Mucosa of rectum (tissue), 2 donors: ENCODE results near the gene PTOV1.

Source experiments
- H3K27ac ChIP-seq, 2 donors: one replicate each; pipeline ENCODE4 v1.7.0; 2013; ENCODE audit warnings: inconsistent platforms in 2 of 2, low read depth in 2 of 2, low read length in 2 of 2
- H3K27me3 ChIP-seq, 2 donors: one replicate each; pipeline ENCODE4 v1.7.0; 2013; ENCODE audit warnings: low read length in 2 of 2; ENCODE audit not compliant: control insufficient read depth in 2 of 2, insufficient read depth in 2 of 2
- H3K36me3 ChIP-seq, 2 donors: one replicate each; pipeline ENCODE4 v1.7.0; 2013; ENCODE audit warnings: low read length in 2 of 2; ENCODE audit not compliant: control insufficient read depth in 2 of 2, insufficient read depth in 2 of 2
- H3K4me1 ChIP-seq, 2 donors: one replicate each; pipeline ENCODE4 v1.7.0; 2013; ENCODE audit warnings: low read length in 2 of 2, mild to moderate bottlenecking in 1 of 2; ENCODE audit not compliant: control insufficient read depth in 2 of 2, insufficient read depth in 2 of 2
- H3K4me3 ChIP-seq, 2 donors: one replicate each; pipeline ENCODE4 v1.7.0; 2013; ENCODE audit warnings: low read length in 2 of 2
- H3K9ac ChIP-seq, 2 donors: one replicate each; pipeline ENCODE4 v1.7.0; 2013; ENCODE audit warnings: low read length in 2 of 2, low read depth in 1 of 2, mild to moderate bottlenecking in 1 of 2
- H3K9me3 ChIP-seq, 2 donors: one replicate each; pipeline ENCODE4 v1.7.0; 2013; ENCODE audit warnings: low read length in 2 of 2; ENCODE audit not compliant: control insufficient read depth in 2 of 2
- donor health status: healthy.
- donor health status: Normal muscosa, but diverticular disease.

Gene PTOV1

DNA sequence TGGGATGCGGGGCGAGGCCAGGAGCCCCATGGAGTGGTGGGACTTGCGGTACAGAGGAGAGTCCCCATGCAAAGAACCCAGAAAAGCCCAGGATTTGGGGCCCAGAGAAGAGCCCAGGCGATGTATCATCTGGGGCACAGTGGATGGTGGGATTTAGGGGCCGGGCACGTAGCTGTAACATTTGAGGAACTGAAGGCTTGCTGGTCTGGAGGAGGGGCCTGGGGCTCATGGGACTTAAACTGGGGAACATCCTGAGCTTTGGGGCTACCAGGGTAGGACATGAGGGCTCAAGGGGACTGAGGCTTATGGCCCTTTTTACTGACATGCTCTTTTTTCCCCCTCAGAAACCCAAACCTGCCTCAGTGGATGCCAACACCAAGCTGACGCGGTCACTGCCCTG, 19.4 kb upstream of the PTOV1 start:
- Histone ChIP-seq H3K4me3 (no peak overlapping the region), H3K27me3 (no peaks in the 10 kb centered on the region), H3K36me3 (peaks cover 58 to 68% of the 10 kb centered on the region in 2 donors), H3K27ac (no peak overlapping the region), H3K9ac (no peak overlapping the region), H3K4me1 (no peaks in the 10 kb centered on the region), H3K9me3 (no peaks in the 10 kb centered on the region)

GRCh38 chr19:49832556-49832955, 18.4 kb upstream of the PTOV1 start:
- H3K36me3 ChIP-seq: peaks cover 56 to 64% of the 10 kb centered on the region in 2 donors
- H3K4me3 ChIP-seq: no peak overlapping the region
- H3K27ac ChIP-seq: no peak overlapping the region
- no peaks in the 10 kb centered on the region for H3K27me3 ChIP-seq
- no peak overlapping the region for H3K9ac ChIP-seq
- no peaks in the 10 kb centered on the region for H3K4me1 ChIP-seq
- no peaks in the 10 kb centered on the region for H3K9me3 ChIP-seq

DNA sequence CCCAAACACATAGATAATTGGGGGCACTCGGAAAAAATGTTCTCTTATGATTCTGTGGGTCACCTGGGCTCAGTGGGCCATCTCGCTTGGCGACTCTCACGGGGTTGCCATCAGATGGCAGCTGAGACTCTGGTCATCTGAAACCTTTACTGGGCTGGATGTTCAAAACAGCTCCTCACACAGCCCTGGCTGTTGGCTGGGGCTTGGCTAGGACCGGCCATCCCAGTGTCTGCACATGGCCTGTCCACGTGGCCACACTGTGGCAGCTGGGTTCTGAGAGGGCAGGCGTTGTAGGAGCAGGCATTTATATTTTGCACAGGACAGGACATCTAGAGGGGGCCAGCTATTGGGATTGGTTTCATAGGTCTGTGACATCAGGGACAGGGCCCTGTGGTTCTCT, 17.4 kb upstream of the PTOV1 start:
- Histone ChIP-seq H3K27me3 (no peaks in the 10 kb centered on the region), H3K9me3 (no peaks in the 10 kb centered on the region), H3K27ac (no peak overlapping the region), H3K4me1 (no peaks in the 10 kb centered on the region), H3K4me3 (no peak overlapping the region), H3K9ac (no peak overlapping the region), H3K36me3 (peaks cover 63 to 68% of the 10 kb centered on the region in 2 donors)

DNA sequence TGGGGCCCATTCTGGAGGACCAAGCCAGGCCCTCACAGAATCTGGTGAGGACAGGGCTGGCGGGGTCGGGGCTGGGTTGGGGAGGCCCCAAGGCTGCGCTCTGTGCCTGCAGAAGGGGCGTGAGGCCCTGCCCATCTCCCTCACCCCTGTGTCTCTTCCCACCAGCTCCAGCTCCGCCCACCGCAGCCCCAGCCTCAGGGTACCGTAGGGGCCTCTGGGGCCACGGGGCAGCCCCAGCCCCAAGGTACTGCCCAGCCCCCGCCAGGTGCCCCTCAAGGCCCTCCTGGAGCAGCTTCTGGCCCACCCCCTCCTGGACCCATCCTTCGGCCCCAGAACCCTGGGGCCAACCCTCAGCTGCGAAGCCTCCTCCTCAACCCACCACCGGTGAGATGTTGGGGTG, 15.4 kb upstream of the PTOV1 start:
- H3K27ac ChIP-seq: no peak overlapping the region
- no peaks in the 10 kb centered on the region for H3K9me3 ChIP-seq
- peaks cover 61 to 75% of the 10 kb centered on the region in 2 donors for H3K36me3 ChIP-seq
- no peak overlapping the region for H3K4me3 ChIP-seq
- H3K9ac ChIP-seq: no peak overlapping the region
- no peaks in the 10 kb centered on the region for H3K4me1 ChIP-seq
- H3K27me3 ChIP-seq: no peaks in the 10 kb centered on the region

DNA sequence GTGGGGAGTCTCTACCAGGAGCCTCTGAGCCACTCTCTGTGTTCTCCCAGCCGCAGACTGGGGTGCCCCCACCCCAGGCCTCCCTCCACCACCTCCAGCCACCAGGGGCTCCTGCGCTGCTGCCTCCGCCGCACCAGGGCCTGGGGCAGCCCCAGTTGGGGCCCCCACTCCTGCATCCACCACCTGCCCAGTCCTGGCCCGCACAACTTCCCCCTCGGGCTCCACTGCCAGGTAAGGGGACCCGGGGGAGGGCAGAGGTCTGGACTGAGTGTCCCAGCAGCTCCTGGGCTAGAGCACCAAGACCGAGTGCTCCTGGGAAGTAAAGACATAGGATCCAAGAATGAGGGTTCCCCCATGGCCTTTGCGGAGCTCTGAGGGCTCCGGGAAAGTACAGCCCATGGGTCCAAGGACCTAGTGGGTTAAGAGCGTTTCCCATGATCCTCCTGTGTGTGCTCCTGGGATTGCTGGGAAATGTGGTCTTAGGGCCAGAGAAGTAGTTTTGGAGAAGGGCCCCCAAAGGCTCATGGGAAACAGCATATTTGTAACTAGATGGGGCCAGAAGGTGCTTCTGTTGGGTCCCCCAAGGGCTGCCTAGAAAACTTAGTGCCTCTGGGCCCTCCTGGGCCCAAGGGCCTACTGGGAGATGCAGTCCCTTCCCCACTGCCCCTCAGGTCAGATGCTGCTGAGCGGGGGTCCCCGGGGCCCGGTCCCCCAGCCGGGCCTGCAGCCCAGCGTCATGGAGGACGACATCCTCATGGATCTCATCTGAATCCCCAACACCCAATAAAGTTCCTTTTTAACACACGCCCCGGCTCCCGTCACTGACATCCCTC, 14.6 kb upstream of the PTOV1 start:
- peaks cover 57 to 71% of the 10 kb centered on the region in 2 donors for H3K36me3 ChIP-seq
- H3K27ac ChIP-seq: no peak overlapping the region
- H3K9me3 ChIP-seq: no peaks in the 10 kb centered on the region
- no peaks in the 10 kb centered on the region for H3K27me3 ChIP-seq
- H3K9ac ChIP-seq: no peak overlapping the region
- no peaks in the 10 kb centered on the region for H3K4me1 ChIP-seq
- H3K4me3 ChIP-seq: no peak overlapping the region

DNA sequence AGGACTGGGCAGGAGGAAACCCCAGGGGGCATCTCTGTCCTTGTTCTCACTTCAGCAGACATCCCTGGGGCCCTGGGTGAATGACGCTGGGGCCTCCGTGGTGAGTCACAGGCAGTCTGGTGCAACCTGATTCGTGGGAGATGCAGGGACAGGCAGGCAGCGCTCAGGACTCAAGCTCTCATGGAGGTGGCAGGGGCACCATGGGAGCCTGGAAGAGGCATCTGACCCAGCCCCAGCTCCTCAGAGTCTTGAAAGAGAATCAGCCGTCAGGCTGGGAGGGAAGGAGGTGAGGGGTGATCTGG, 14.0 kb upstream of the PTOV1 start:
- no peak overlapping the region for H3K27ac ChIP-seq
- no peaks in the 10 kb centered on the region for H3K9me3 ChIP-seq
- H3K4me1 ChIP-seq: no peaks in the 10 kb centered on the region
- no peak overlapping the region for H3K9ac ChIP-seq
- no peaks in the 10 kb centered on the region for H3K27me3 ChIP-seq
- H3K4me3 ChIP-seq: no peak overlapping the region
- H3K36me3 ChIP-seq: peaks cover 51 to 66% of the 10 kb centered on the region in 2 donors

DNA sequence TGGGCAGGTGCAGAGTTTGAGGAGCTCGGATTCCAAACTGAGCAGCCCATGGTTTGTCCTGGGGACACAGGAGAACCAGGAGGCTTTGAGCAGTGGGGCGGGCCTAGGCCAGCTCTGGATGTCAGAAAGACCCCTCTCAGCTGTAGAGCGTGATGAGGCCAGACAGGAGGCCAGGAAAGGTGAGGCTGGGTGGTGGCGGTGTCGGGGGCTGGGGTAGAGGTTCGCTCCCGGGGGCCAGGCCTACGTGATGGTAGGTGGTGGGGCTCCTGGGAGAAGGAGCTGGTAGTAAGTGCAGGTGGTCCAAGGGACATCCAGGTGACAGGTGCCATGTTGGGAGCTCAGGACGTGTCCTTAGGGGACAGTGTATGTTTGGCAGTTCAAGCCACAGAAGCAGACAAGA, 13.5 kb upstream of the PTOV1 start:
- no peak overlapping the region for H3K4me3 ChIP-seq
- H3K9ac ChIP-seq: no peak overlapping the region
- H3K27me3 ChIP-seq: no peaks in the 10 kb centered on the region
- no peaks in the 10 kb centered on the region for H3K4me1 ChIP-seq
- no peaks in the 10 kb centered on the region for H3K9me3 ChIP-seq
- H3K36me3 ChIP-seq: peaks cover 47 to 62% of the 10 kb centered on the region in 2 donors
- H3K27ac ChIP-seq: no peak overlapping the region

GRCh38 chr19:49838885-49839588, 11.9 kb upstream of the PTOV1 start:
- no peak overlapping the region for H3K27ac ChIP-seq
- H3K9ac ChIP-seq: no peak overlapping the region
- no peaks in the 10 kb centered on the region for H3K9me3 ChIP-seq
- peaks cover 37 to 46% of the 10 kb centered on the region in 2 donors for H3K36me3 ChIP-seq
- H3K27me3 ChIP-seq: no peaks in the 10 kb centered on the region
- no peak overlapping the region for H3K4me3 ChIP-seq
- no peaks in the 10 kb centered on the region for H3K4me1 ChIP-seq

DNA sequence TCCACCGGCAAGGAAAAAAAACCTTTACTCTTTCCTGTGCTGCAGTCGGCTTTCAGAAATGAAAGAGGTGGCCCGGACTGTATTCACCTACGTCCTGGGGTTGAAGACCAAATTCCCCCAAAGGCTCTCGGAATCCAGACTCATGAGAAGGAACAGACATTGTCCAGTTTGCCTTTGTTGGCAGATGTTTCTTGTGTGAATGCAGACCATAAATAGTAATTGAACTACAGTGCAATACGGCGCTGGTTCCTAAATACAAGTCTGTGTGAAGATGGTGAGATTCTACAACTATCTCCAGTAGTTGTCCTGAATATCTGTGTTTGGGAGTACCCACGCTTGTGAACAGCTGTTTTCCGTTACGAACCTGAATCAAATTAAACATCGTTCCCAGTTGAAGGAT, 11.2 kb upstream of the PTOV1 start:
- Histone ChIP-seq H3K27me3 (no peaks in the 10 kb centered on the region), H3K36me3 (peaks cover 30 to 40% of the 10 kb centered on the region in 2 donors), H3K4me3 (no peak overlapping the region), H3K9ac (no peak overlapping the region), H3K9me3 (no peaks in the 10 kb centered on the region), H3K27ac (no peak overlapping the region), H3K4me1 (no peaks in the 10 kb centered on the region)

DNA sequence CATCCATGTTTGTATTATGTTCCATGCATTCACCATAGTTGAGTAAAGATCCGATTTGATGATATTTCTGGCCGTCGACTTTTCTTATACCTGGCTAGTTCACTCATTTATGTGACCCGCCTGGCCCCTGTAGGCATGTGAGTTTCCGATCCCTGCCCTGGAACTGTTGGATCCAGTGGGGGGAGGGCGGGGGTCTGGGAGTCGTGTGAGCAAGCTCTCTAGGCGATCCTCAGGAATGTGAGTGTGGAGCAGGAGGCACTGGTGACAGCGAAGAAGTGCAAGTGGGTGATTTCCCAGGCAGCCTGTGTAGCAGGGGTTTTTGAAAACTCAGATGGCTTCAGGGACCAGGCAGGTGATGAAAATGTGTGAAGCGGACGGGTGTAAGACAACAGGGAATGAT, 10.6 kb upstream of the PTOV1 start:
- Histone ChIP-seq H3K4me3 (no peak overlapping the region), H3K27ac (no peak overlapping the region), H3K9me3 (no peaks in the 10 kb centered on the region), H3K4me1 (no peaks in the 10 kb centered on the region), H3K36me3 (peaks cover 24 to 34% of the 10 kb centered on the region in 2 donors), H3K27me3 (no peaks in the 10 kb centered on the region), H3K9ac (no peak overlapping the region)
